Measurements from ENCODE around the gene CABP4. TPM values are rescaled to one million over a fixed set of nuclear protein-coding genes. Genes with fewer than 3 reads are reported as not detected.
"Not testable (repeated sequence)": the region's sequence is repeated elsewhere in the genome, so short reads cannot be mapped to it uniquely, and the experiment has no call there.

Gene CABP4
- total RNA-seq, 1 donor from 2014 or later: not detected

GRCh38 chr11:67418476-67419281, 36.5 kb upstream of the CABP4 start:
- DNase-seq (ENCODE audit: low spot score in 2 of 2) (no peak), FAIRE-seq (no peak)

GRCh38 chr11:67419325-67420049, 35.7 kb upstream of the CABP4 start:
- no peak for FAIRE-seq

GRCh38 chr11:67420147-67420645, 35.0 kb upstream of the CABP4 start:
- DNase-seq (ENCODE audit: low spot score in 2 of 2): no peak
- no peak for FAIRE-seq

More at GRCh38 chr11:67419325-67420049, 35.7 kb upstream of the CABP4 start:
- DNase-seq (ENCODE audit: low spot score in 2 of 2): no peak

GRCh38 chr11:67420646-67421429, 34.3 kb upstream of the CABP4 start:
- FAIRE-seq (no peak), DNase-seq (ENCODE audit: low spot score in 2 of 2) (peak; percentile 95 to 100)

- no peak for DNase-seq (ENCODE audit: low spot score in 2 of 2)
- FAIRE-seq: no peak
Measured at GRCh38 chr11:67421430-67422031, 33.6 kb upstream of the CABP4 start.

GRCh38 chr11:67422891-67423290, 32.3 kb upstream of the CABP4 start:
- DNase-seq (ENCODE audit: low spot score in 2 of 2): no peak
- FAIRE-seq: no peak

GRCh38 chr11:67423466-67423865, 31.7 kb upstream of the CABP4 start:
- FAIRE-seq (no peak), DNase-seq (ENCODE audit: low spot score in 2 of 2) (no peak)

GRCh38 chr11:67423891-67424613, 31.1 kb upstream of the CABP4 start:
- FAIRE-seq (no peak), DNase-seq (ENCODE audit: low spot score in 2 of 2) (no peak)

- FAIRE-seq; DNase-seq (ENCODE audit: low spot score in 2 of 2): not testable (repeated sequence)
Measured at GRCh38 chr11:67427364-67427859, 27.7 kb upstream of the CABP4 start.

- DNase-seq (ENCODE audit: low spot score in 2 of 2) (peak; percentile 100), FAIRE-seq (no peak)
Measured at GRCh38 chr11:67428052-67429001, 26.8 kb upstream of the CABP4 start, which contains the start of gene RPS6KB2. Gene RPS6KB2, plus strand, starts transcription at chr11:67428494. Its CDS starts 52 bp downstream, at chr11:67428546.

- DNase-seq (ENCODE audit: low spot score in 2 of 2) (no peak), FAIRE-seq (no peak)
Measured at GRCh38 chr11:67429038-67429668, 26.0 kb upstream of the CABP4 start.

- FAIRE-seq (no peak), DNase-seq (ENCODE audit: low spot score in 2 of 2) (no peak)
Measured at GRCh38 chr11:67429722-67430121, 25.4 kb upstream of the CABP4 start.

- no peak for DNase-seq (ENCODE audit: low spot score in 2 of 2)
- FAIRE-seq: no peak
Measured at GRCh38 chr11:67431346-67432249, 23.6 kb upstream of the CABP4 start.

- FAIRE-seq (no peak), DNase-seq (ENCODE audit: low spot score in 2 of 2) (no peak)
Measured at GRCh38 chr11:67432655-67433349, 22.4 kb upstream of the CABP4 start.

- DNase-seq (ENCODE audit: low spot score in 2 of 2) (no peak), FAIRE-seq (no peak)
Measured at GRCh38 chr11:67433536-67434394, 21.4 kb upstream of the CABP4 start.
